ENCODE data around the gene RTEL1. TPM values are rescaled to one million over a fixed set of nuclear protein-coding genes. Genes with fewer than 3 reads are reported as not detected.

Gene RTEL1
- total and polyA plus RNA-seq, 9 donors = 6.2 to 44.2 (median 21.3) TPM

- peak in 3 of 5 donors; percentile 44 to 55 (median 50) for DNase-seq
- intact Hi-C loops (cut with DNase I) = no loop called here
- H3K4me3 ChIP-seq = no peak overlapping the region
- WGBS, 3 donors = 87 to 91% (median 90%) methylated on average over 44 of the region's 44 CpGs
- H3K9me3 ChIP-seq = no peaks in the 10 kb centered on the region
- no peaks in the 10 kb centered on the region for H3K36me3 ChIP-seq
- no peak for TF ChIP-seq EP300 (IDR thresholded peaks at IDR 0.05)
- no peak for TF ChIP-seq CTCF (IDR thresholded peaks at IDR 0.05)
- H3K4me1 ChIP-seq (ENCODE audit: insufficient read depth) = peaks cover 10% of the 10 kb centered on the region
- H3K27me3 ChIP-seq = no peaks in the 10 kb centered on the region
- H3K27ac ChIP-seq = no peak overlapping the region
Measured at GRCh38 chr20:63689046-63690002, 31.2 kb downstream of the RTEL1 start.

GRCh38 chr20:63690003-63690897, 32.1 kb downstream of the RTEL1 start:
- no peak for TF ChIP-seq CTCF (IDR thresholded peaks at IDR 0.05)
- no peak for TF ChIP-seq POLR2A (IDR thresholded peaks at IDR 0.05)
- TF ChIP-seq EP300 (IDR thresholded peaks at IDR 0.05) = no peak
- H3K36me3 ChIP-seq = no peaks in the 10 kb centered on the region
- peaks cover 10% of the 10 kb centered on the region for H3K4me1 ChIP-seq (ENCODE audit: insufficient read depth)
- no peak overlapping the region for H3K27ac ChIP-seq
- no peaks in the 10 kb centered on the region for H3K9me3 ChIP-seq
- peak in 1 of 5 donors; percentile 31 for DNase-seq
- intact Hi-C loops (cut with DNase I) = no loop called here
- 79 to 88% (median 80%) methylated on average over 30 to 40 of the region's 40 CpGs for WGBS, 3 donors
- H3K27me3 ChIP-seq = no peaks in the 10 kb centered on the region
- no peak overlapping the region for H3K4me3 ChIP-seq

- TF ChIP-seq CTCF (IDR thresholded peaks at IDR 0.05) (no peak), POLR2A (IDR thresholded peaks at IDR 0.05) (no peak), EP300 (IDR thresholded peaks at IDR 0.05) (no peak)
- Histone ChIP-seq H3K9me3 (no peaks in the 10 kb centered on the region), H3K27me3 (no peaks in the 10 kb centered on the region), H3K36me3 (no peaks in the 10 kb centered on the region), H3K4me1 (ENCODE audit: insufficient read depth) (peaks cover 10% of the 10 kb centered on the region), H3K27ac (no peak overlapping the region), H3K4me3 (no peak overlapping the region)
- 63 to 77% (median 72%) methylated on average over 19 to 24 of the region's 24 CpGs for WGBS, 3 donors
- intact Hi-C loops (cut with DNase I) = no loop called here
- DNase-seq = peak in 2 of 5 donors; percentile 37 to 48
Measured at GRCh38 chr20:63690898-63691710, 33.0 kb downstream of the RTEL1 start.
